OCI-LY3 (cell line): ENCODE results near the gene SEPHS1.

Experiments used
- CTCF ChIP-seq: fragments of 200-600, 300-600 bp; sonication (generic); IDR thresholded peaks from 2 replicates; pipeline ENCODE4 v1.5.1; 2014; ENCODE audit warnings: antibody characterized with exemption, low read length, low read depth
- EZH2phosphoT487 ChIP-seq: fragments of 200-600 bp; shearing (Covaris generic); IDR thresholded peaks from 2 replicates; pipeline ENCODE4 v1.6.1; 2018; ENCODE audit warnings: antibody characterized with exemption, mixed run types, low read depth

GRCh38 chr10:13328613-13329012 lies 19.5 kb downstream of the SEPHS1 start:
- TF ChIP-seq CTCF (no peak), EZH2phosphoT487 (no peak)
